RWPE1 (cell line): ENCODE measurements around the gene DRAXIN.

Source experiments
- CTCF ChIA-PET: fragments of 350-600 bp; sonication (Branson Sonifier 250); formaldehyde crosslinking; extraction: SDS; loops from one replicate; lab custom pipeline; 2021; lab: Yijun Ruan, JAX
- POLR2A ChIA-PET: fragments of 400-600 bp; formaldehyde crosslinking; extraction: SDS; loops from one replicate; lab custom pipeline; 2020; ENCODE audit warnings: antibody characterized with exemption; ENCODE audit not compliant: low non-redundant PET; lab: Yijun Ruan, JAX
- DNase-seq: peaks from one replicate; pipeline ENCODE4 v3.0.0; 2012; ENCODE audit warnings: low spot score
- H3K27ac ChIP-seq: fragments of 450-650 bp; 2 replicates; pipeline ENCODE4 v1.5.1; 2017
- TF ChIP-seq, protein P1 (sequence below): fragments of 450-650 bp; conservative IDR thresholded peaks from 2 replicates; pipeline ENCODE4 v1.5.1; 2017; ENCODE audit warnings: low read depth, mild to moderate bottlenecking

The DRAXIN gene

GRCh38 chr1:11703357-11704193 lies 12.1 kb downstream of the DRAXIN start:
- no peak for DNase-seq
- no peak overlapping the region for H3K27ac ChIP-seq
- ChIA-PET POLR2A (no interaction called here), CTCF (no interaction called here)
- TF ChIP-seq, protein P1, sequence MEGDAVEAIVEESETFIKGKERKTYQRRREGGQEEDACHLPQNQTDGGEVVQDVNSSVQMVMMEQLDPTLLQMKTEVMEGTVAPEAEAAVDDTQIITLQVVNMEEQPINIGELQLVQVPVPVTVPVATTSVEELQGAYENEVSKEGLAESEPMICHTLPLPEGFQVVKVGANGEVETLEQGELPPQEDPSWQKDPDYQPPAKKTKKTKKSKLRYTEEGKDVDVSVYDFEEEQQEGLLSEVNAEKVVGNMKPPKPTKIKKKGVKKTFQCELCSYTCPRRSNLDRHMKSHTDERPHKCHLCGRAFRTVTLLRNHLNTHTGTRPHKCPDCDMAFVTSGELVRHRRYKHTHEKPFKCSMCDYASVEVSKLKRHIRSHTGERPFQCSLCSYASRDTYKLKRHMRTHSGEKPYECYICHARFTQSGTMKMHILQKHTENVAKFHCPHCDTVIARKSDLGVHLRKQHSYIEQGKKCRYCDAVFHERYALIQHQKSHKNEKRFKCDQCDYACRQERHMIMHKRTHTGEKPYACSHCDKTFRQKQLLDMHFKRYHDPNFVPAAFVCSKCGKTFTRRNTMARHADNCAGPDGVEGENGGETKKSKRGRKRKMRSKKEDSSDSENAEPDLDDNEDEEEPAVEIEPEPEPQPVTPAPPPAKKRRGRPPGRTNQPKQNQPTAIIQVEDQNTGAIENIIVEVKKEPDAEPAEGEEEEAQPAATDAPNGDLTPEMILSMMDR = no peak

GRCh38 chr1:11704194-11704529 lies 12.7 kb downstream of the DRAXIN start:
- ChIA-PET CTCF (no interaction called here), POLR2A (no interaction called here)
- TF ChIP-seq, protein P1 = no peak
- no peak for DNase-seq
- H3K27ac ChIP-seq = no peak overlapping the region

DNA sequence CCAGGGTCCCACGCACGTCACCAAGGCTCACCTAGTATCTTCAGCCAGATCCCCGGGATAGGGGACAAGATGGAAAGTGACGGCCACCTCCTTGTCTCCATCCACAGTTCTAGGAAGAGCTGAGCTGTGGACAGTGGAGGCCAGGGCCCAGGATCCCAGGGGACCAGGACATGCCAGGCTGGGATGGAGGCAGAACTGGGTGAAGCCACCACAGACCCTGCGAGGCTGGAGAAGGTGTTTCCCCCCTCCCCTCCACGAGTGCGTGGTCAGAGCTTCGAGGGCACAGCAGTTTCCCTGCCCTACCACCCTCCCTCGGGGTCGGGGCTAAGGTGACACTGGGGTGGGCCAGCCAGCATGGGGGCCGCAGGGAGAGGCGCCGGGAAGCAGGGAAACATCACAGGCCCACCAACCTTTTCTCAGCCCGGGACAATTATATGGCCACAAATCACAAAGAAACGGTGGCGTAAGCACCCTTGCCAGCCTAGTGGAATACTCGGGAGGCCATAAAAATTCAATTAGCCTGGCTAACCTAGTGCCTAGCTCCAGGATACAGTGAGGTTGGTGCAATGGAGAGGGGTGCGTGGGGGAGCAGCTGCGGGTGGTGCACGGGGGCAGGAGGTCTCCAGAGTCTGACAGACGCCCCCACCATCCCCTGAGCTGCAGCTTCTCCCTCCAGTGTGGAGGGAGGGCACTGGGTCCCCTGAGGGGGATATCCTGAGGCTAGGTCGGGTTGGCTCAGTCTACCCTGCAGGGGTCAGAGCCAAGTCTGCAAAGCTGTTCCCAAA lies 13.4 kb downstream of the DRAXIN start:
- DNase-seq = no peak
- ChIA-PET CTCF (interaction anchor here (1.2 kb wide), 1 partner anchor 11 kb away, joined by 6 read pairs; no protein-coding TSS in a partner anchor), POLR2A (no interaction called here)
- TF ChIP-seq, protein P1 = no peak
- H3K27ac ChIP-seq = no peak overlapping the region

- POLR2A ChIA-PET = no interaction called here
Observed at GRCh38 chr1:11705596-11705995, 14.1 kb downstream of the DRAXIN start.

GRCh38 chr1:11706292-11706691 lies 14.8 kb downstream of the DRAXIN start:
- CTCF ChIA-PET = interaction anchor here (1.0 kb wide), 1 partner anchor 13 kb away, joined by 3 read pairs; no protein-coding TSS in a partner anchor
- no peak for DNase-seq
- POLR2A ChIA-PET = no interaction called here
- H3K27ac ChIP-seq = no peak overlapping the region
- TF ChIP-seq, protein P1 = no peak

More at GRCh38 chr1:11705596-11705995, 14.1 kb downstream of the DRAXIN start:
- DNase-seq = no peak
- TF ChIP-seq, protein P1 = no peak
- H3K27ac ChIP-seq = no peak overlapping the region
- CTCF ChIA-PET = interaction anchor here (1.2 kb wide), 1 partner anchor 10 kb away, joined by 6 read pairs; no protein-coding TSS in a partner anchor

DNA sequence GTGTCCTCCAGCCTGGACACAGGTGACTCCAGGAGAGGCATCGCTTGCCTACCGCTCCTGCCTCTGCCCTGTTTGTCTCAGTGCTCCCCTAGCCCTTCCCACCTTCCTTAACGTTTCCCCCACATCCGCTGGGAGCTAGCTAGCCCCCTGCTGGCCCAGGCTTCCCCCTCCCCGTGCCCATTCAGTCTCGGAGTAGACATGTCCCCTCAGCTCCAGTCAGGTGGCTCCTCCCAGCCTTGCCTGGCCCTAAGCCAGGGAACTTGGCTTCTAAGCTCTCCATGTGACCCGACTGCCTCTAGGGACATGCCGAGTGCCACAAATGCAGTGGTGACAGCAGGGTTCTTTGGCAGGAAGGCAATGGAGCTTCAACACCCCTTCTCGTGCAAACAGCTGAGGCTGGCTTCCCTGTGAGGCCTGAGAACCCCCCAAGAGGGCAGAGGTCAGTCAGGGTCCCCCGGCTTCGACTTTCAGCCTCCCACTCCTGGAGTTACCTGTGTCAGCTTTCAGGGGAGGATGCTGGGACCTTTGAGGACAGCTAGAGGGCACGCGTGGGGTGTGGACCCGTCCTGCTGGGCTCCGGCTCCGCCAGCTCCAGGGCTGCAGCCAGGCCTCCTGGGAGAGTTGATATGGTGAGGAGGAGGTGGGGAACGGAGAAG lies 16.2 kb downstream of the DRAXIN start:
- POLR2A ChIA-PET = no interaction called here
- TF ChIP-seq, protein P1 = no peak
- H3K27ac ChIP-seq = no peak overlapping the region
- DNase-seq = no peak
- CTCF ChIA-PET = interaction anchor here (0.6 to 1.0 kb wide), 5 partner anchors 12 to 698 kb away, joined by 3 to 4 read pairs (median 3); no protein-coding TSS in a partner anchor
